Measurements from ENCODE around the gene FBXO24.

DNA sequence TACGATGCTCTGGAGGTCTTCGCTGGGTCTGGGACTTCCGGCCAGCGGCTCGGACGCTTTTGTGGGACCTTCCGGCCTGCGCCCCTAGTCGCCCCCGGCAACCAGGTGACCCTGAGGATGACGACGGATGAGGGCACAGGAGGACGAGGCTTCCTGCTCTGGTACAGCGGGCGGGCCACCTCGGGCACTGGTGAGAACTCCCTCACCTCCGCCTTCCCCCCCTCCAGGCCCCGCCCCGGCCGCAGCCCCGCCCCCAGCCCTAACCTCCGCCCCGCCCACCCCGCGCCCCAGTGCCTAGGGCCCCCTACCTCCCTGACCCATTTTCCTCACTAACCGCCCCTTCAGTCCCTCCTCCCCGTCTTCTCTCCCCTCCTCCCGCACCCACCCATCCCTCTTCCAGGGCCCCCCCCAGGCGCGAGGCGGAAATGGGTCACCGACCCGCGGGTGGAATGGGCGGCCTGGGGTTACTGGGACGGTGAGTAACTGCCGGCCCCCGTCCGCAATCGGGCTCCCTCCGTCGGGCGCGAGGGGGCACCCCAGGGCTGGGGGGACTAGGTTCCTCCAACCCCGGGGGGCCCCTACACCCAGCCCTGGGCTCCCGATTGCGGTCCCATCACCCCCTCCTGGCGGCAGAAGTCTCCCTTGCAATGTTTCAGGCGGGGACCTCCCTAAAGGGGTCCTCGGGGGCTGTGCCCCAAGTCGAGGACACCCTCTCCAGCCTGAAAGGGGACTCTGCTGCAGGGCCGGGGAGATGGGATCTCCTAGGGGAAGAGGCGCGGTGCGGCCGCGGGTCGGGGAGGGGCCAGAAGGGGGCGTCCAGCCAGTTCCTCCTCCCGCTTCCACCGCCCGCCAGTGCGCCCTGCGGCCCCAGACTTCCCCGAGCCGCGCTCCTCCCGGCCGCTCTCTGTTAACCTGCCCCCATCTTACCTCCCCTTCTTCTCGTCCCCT, 18.2 kb downstream of the FBXO24 start:
- TF ChIP-seq, protein P1, sequence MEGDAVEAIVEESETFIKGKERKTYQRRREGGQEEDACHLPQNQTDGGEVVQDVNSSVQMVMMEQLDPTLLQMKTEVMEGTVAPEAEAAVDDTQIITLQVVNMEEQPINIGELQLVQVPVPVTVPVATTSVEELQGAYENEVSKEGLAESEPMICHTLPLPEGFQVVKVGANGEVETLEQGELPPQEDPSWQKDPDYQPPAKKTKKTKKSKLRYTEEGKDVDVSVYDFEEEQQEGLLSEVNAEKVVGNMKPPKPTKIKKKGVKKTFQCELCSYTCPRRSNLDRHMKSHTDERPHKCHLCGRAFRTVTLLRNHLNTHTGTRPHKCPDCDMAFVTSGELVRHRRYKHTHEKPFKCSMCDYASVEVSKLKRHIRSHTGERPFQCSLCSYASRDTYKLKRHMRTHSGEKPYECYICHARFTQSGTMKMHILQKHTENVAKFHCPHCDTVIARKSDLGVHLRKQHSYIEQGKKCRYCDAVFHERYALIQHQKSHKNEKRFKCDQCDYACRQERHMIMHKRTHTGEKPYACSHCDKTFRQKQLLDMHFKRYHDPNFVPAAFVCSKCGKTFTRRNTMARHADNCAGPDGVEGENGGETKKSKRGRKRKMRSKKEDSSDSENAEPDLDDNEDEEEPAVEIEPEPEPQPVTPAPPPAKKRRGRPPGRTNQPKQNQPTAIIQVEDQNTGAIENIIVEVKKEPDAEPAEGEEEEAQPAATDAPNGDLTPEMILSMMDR (IDR thresholded peaks at IDR 0.05; ENCODE audit: low read length): peak; percentile 81
- no peak for TF ChIP-seq EZH2 (IDR thresholded peaks at IDR 0.05; ENCODE audit: borderline replicate concordance, low read length)

Data from OCI-LY1 (cell line).